HUES48 (cell line): ENCODE measurements around the gene STMN3.

Experiments
- H3K27ac ChIP-seq: one replicate; pipeline ENCODE4 v1.7.0; 2013; ENCODE audit warnings: low read depth, low read length, inconsistent platforms
- H3K27me3 ChIP-seq: 2 replicates; pipeline ENCODE4 v1.6.1; 2013; ENCODE audit warnings: mild to moderate bottlenecking, low read length; ENCODE audit not compliant: control insufficient read depth, insufficient read depth
- H3K36me3 ChIP-seq: 2 replicates; pipeline ENCODE4 v1.6.1; 2013; ENCODE audit warnings: low read length; ENCODE audit not compliant: control insufficient read depth, insufficient read depth
- H3K4me1 ChIP-seq: 2 replicates; pipeline ENCODE4 v1.6.1; 2013; ENCODE audit warnings: mild to moderate bottlenecking, low read length; ENCODE audit not compliant: control insufficient read depth, insufficient read depth
- H3K4me3 ChIP-seq: 2 replicates; pipeline ENCODE4 v1.5.1; 2013; ENCODE audit warnings: mild to moderate bottlenecking, low read depth, low read length
- H3K9ac ChIP-seq: 2 replicates; pipeline ENCODE4 v1.6.1; 2013; ENCODE audit warnings: mild to moderate bottlenecking, low read depth, low read length, moderate library complexity
- H3K9me3 ChIP-seq: 2 replicates; pipeline ENCODE4 v1.6.1; 2013; ENCODE audit warnings: low read length; ENCODE audit not compliant: control insufficient read depth, insufficient read depth

STMN3 gene

GRCh38 chr20:63690898-63691710 is 37.9 kb upstream of the STMN3 start:
- no peaks in the 10 kb centered on the region for H3K27me3 ChIP-seq
- H3K27ac ChIP-seq = no peak overlapping the region
- H3K9me3 ChIP-seq = no peaks in the 10 kb centered on the region
- no peak overlapping the region for H3K9ac ChIP-seq
- peaks cover 8% of the 10 kb centered on the region; the same call in 1 of the 2 replicates for H3K36me3 ChIP-seq
- no peak overlapping the region for H3K4me3 ChIP-seq
- H3K4me1 ChIP-seq = no peaks in the 10 kb centered on the region

- Histone ChIP-seq H3K27ac (no peak overlapping the region), H3K4me1 (no peaks in the 10 kb centered on the region)
These were observed 37.0 kb upstream of the STMN3 start for GRCh38 chr20:63690003-63690897.

GRCh38 chr20:63689046-63690002 is 36.1 kb upstream of the STMN3 start:
- Histone ChIP-seq H3K9ac (no peak overlapping the region), H3K27ac (no peak overlapping the region), H3K27me3 (no peaks in the 10 kb centered on the region), H3K36me3 (peaks cover 8% of the 10 kb centered on the region; the same call in 1 of the 2 replicates), H3K4me3 (no peak overlapping the region), H3K4me1 (no peaks in the 10 kb centered on the region), H3K9me3 (no peaks in the 10 kb centered on the region)

More at GRCh38 chr20:63690003-63690897, 37.0 kb upstream of the STMN3 start:
- Histone ChIP-seq H3K4me3 (no peak overlapping the region), H3K36me3 (peaks cover 8% of the 10 kb centered on the region; the same call in 1 of the 2 replicates), H3K27me3 (no peaks in the 10 kb centered on the region), H3K9me3 (no peaks in the 10 kb centered on the region), H3K9ac (no peak overlapping the region)

- Histone ChIP-seq H3K4me1 (no peaks in the 10 kb centered on the region), H3K36me3 (peaks cover 8% of the 10 kb centered on the region; the same call in 1 of the 2 replicates), H3K9me3 (no peaks in the 10 kb centered on the region), H3K4me3 (no peak overlapping the region), H3K9ac (no peak overlapping the region), H3K27ac (no peak overlapping the region), H3K27me3 (no peaks in the 10 kb centered on the region)
These were observed 35.2 kb upstream of the STMN3 start for GRCh38 chr20:63688228-63689045.

- no peaks in the 10 kb centered on the region for H3K4me1 ChIP-seq
- no peaks in the 10 kb centered on the region for H3K9me3 ChIP-seq
- no peak overlapping the region for H3K27ac ChIP-seq
- no peak overlapping the region for H3K4me3 ChIP-seq
- no peaks in the 10 kb centered on the region for H3K27me3 ChIP-seq
- no peak overlapping the region for H3K9ac ChIP-seq
- H3K36me3 ChIP-seq = peaks cover 9% of the 10 kb centered on the region; the same call in 1 of the 2 replicates
These were observed 34.4 kb upstream of the STMN3 start for GRCh38 chr20:63687419-63688178.

GRCh38 chr20:63686492-63687321 is 33.5 kb upstream of the STMN3 start:
- Histone ChIP-seq H3K9me3 (no peaks in the 10 kb centered on the region), H3K9ac (no peak overlapping the region; the same call in 1 of the 2 replicates), H3K27me3 (no peaks in the 10 kb centered on the region), H3K4me1 (no peaks in the 10 kb centered on the region), H3K36me3 (peaks cover 10% of the 10 kb centered on the region), H3K4me3 (no peak overlapping the region), H3K27ac (no peak overlapping the region)

GRCh38 chr20:63686094-63686491 is 32.9 kb upstream of the STMN3 start:
- Histone ChIP-seq H3K9ac (no peak overlapping the region), H3K27me3 (no peaks in the 10 kb centered on the region), H3K36me3 (peaks cover 7% of the 10 kb centered on the region), H3K4me1 (no peaks in the 10 kb centered on the region), H3K9me3 (no peaks in the 10 kb centered on the region), H3K4me3 (no peak overlapping the region), H3K27ac (no peak overlapping the region)

GRCh38 chr20:63685269-63686026 is 32.2 kb upstream of the STMN3 start:
- Histone ChIP-seq H3K9me3 (no peaks in the 10 kb centered on the region), H3K4me1 (no peaks in the 10 kb centered on the region), H3K36me3 (peaks cover 7% of the 10 kb centered on the region), H3K4me3 (no peak overlapping the region), H3K27ac (no peak overlapping the region), H3K9ac (no peak overlapping the region), H3K27me3 (no peaks in the 10 kb centered on the region)
